BJ (cell line): ENCODE measurements around the gene PROM2. TPM values are rescaled to one million over a fixed set of nuclear protein-coding genes. Genes with fewer than 3 reads are reported as not detected.

Source experiments
- CTCF ChIA-PET: fragments of 350-600 bp; formaldehyde crosslinking; extraction: SDS; loops from one replicate; lab custom pipeline; 2021; ENCODE audit warnings: antibody characterized with exemption, inconsistent platforms; lab: Yijun Ruan, JAX
- POLR2A ChIA-PET: fragments of 300-600 bp; sonication (Branson Sonifier 250); formaldehyde crosslinking; extraction: SDS; loops from one replicate; lab custom pipeline; 2021; ENCODE audit warnings: antibody characterized with exemption; lab: Charles Lee
- DNase-seq: peaks from one replicate; pipeline ENCODE4 v3.0.0-alpha.2; 2011; ENCODE audit warnings: low read depth
- H3K27me3 ChIP-seq: 2 replicates; pipeline ENCODE4 v1.6.0; 2011; ENCODE audit warnings: low read length; ENCODE audit not compliant: control insufficient read depth, insufficient read depth
- H3K36me3 ChIP-seq: 2 replicates; pipeline ENCODE4 v1.5.1; 2011; ENCODE audit warnings: low read length; ENCODE audit not compliant: control insufficient read depth, insufficient read depth
- H3K4me3 ChIP-seq: 2 replicates; pipeline ENCODE4 v1.5.1; 2011; ENCODE audit warnings: low read depth, mild to moderate bottlenecking, control low read depth, low read length
- CTCF ChIP-seq: IDR thresholded peaks from 2 replicates; pipeline ENCODE4 v1.5.1; 2011; ENCODE audit warnings: low read depth, mild to moderate bottlenecking, control low read depth, inconsistent platforms, low read length, moderate library complexity; ENCODE audit not compliant: insufficient read depth
- polyA plus RNA-seq: library from polyadenylated mRNA; depleted of rRNA; stranded (reverse); fragments of >200 nt; gene quantifications from 2 replicates; pipeline ENCODE4 v1.2.3, GENCODE V29; 2011

The PROM2 gene
- polyA plus RNA-seq, 1 experiment: 0.50 TPM

GRCh38 chr2:95299961-95300360, 25.7 kb downstream of the PROM2 start:
- TF ChIP-seq CTCF: no peak
- POLR2A ChIA-PET: no interaction called here
- H3K27me3 ChIP-seq: peaks cover 16% of the 10 kb centered on the region; the same call in 1 of the 2 replicates
- CTCF ChIA-PET: interaction anchor here (1.4 to 4.3 kb wide), 2 partner anchors 62 to 68 kb away, joined by 3 to 16 read pairs; no protein-coding TSS in a partner anchor
- H3K36me3 ChIP-seq: no peaks in the 10 kb centered on the region
- no peak overlapping the region for H3K4me3 ChIP-seq
- DNase-seq: no peak

DNA sequence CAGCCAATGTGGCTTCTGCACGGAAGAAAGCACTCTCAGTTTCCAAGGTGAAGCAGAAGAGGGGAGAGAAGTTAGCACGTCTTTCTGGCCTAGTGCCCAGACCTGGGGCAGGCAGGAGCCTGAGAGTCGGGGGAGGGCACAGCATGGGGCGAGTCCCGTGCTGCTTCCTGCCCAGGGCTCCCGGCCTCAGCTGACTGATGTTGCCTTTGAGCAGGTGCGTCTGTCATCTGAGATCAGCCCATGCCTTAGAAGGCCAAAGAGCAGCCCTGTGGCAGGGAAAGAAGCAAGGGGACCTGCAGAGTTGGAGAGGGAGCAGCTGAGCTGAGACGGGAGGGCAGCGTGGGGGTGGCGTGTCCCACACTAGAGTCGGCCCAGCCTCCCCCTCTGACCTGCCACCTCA, 26.2 kb downstream of the PROM2 start:
- POLR2A ChIA-PET: no interaction called here
- no peak overlapping the region for H3K4me3 ChIP-seq
- TF ChIP-seq CTCF: no peak
- DNase-seq: no peak
- CTCF ChIA-PET: interaction anchor here (1.1 to 4.3 kb wide), 3 partner anchors 16 to 68 kb away, joined by 3 to 16 read pairs (median 3); no protein-coding TSS in a partner anchor
- peaks cover 16% of the 10 kb centered on the region; the same call in 1 of the 2 replicates for H3K27me3 ChIP-seq
- no peaks in the 10 kb centered on the region for H3K36me3 ChIP-seq

DNA sequence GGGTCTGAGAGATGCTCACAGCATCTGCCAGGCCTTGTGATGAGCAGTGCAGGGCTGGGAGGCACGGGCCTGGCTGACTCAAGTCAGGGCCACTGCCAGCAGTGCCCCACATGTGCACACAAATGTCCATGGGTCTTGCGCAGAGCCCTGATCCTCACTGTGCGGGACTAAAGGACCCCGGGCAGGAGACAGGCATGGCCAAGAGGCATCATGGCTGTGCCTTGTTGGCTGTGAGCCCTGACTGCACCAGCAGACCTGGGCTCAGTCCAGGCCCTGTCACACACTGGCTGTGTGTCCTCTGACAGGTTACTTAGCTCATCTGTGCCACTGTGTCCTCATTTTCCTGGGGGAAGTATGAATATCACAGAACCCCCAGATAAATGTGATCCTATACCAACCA, 26.9 kb downstream of the PROM2 start:
- POLR2A ChIA-PET: no interaction called here

GRCh38 chr2:95301876-95302641, 27.8 kb downstream of the PROM2 start:
- CTCF ChIA-PET: interaction anchor here (0.8 kb wide), 1 partner anchor 9 kb away, joined by 3 read pairs; no protein-coding TSS in a partner anchor
- Histone ChIP-seq H3K27me3 (peaks cover 11% of the 10 kb centered on the region; the same call in 1 of the 2 replicates), H3K4me3 (no peak overlapping the region), H3K36me3 (no peaks in the 10 kb centered on the region)
- no peak for TF ChIP-seq CTCF
- DNase-seq: no peak
- POLR2A ChIA-PET: no interaction called here

More for the DNA sequence above, 26.9 kb downstream of the PROM2 start:
- TF ChIP-seq CTCF: no peak
- DNase-seq: no peak
- CTCF ChIA-PET: interaction anchor here (0.7 to 4.3 kb wide), 4 partner anchors 12 to 69 kb away, joined by 3 to 16 read pairs (median 3); no protein-coding TSS in a partner anchor
- Histone ChIP-seq H3K36me3 (no peaks in the 10 kb centered on the region), H3K27me3 (peaks cover 14% of the 10 kb centered on the region; the same call in 1 of the 2 replicates), H3K4me3 (no peak overlapping the region)

GRCh38 chr2:95303191-95303919, 29.1 kb downstream of the PROM2 start:
- DNase-seq: no peak
- CTCF ChIA-PET: no interaction called here
- Histone ChIP-seq H3K27me3 (peaks cover 5% of the 10 kb centered on the region; the same call in 1 of the 2 replicates), H3K4me3 (no peak overlapping the region), H3K36me3 (no peaks in the 10 kb centered on the region)
- no peak for TF ChIP-seq CTCF
- POLR2A ChIA-PET: no interaction called here
